Psoas muscle (tissue), 8 donors: ENCODE results near the gene SPG21. TPM values are rescaled to one million over a fixed set of nuclear protein-coding genes. Genes with fewer than 3 reads are reported as not detected.

Experiments used
- ATAC-seq, 4 donors: fragments of 200-7000 bp; cut with Tn5 transposase; one replicate each; pipeline ENCODE4 v1.9.1; 2020; ENCODE audit warnings: moderate library complexity in 3 of 4, mild to moderate bottlenecking in 2 of 4
- DNase-seq, 2 donors: peaks; one replicate each; pipeline ENCODE4 v3.0.0-alpha.2; 2020
- H3K27ac ChIP-seq: fragments of 200-600 bp; one replicate; pipeline ENCODE4 v1.8.0; 2022
- H3K27me3 ChIP-seq, 3 donors: fragments of 200-600 bp in 1 of 3; one replicate each; pipeline versions ENCODE4 v1.6.1 to v1.8.0; 2013 to 2022; ENCODE audit warnings: low read length in 2 of 3, mild to moderate bottlenecking in 2 of 3, moderate library complexity in 1 of 3; ENCODE audit not compliant: insufficient read depth in 3 of 3
- H3K36me3 ChIP-seq, 2 donors: fragments of 200-600 bp in 1 of 2; one replicate each; pipeline versions ENCODE4 v1.6.1 to v1.8.0; 2013 to 2022; ENCODE audit warnings: low read depth in 1 of 2, mild to moderate bottlenecking in 1 of 2, moderate library complexity in 1 of 2; ENCODE audit not compliant: insufficient read depth in 1 of 2
- H3K4me1 ChIP-seq: fragments of 200-600 bp; one replicate; pipeline ENCODE4 v1.8.0; 2022
- H3K4me3 ChIP-seq: fragments of 200-600 bp; one replicate; pipeline ENCODE4 v1.8.0; 2022; ENCODE audit warnings: mild to moderate bottlenecking
- H3K9me3 ChIP-seq: fragments of 200-600 bp; one replicate; pipeline ENCODE4 v1.8.0; 2022
- WGBS, 3 donors: extraction: QIAGEN DNeasy Blood & Tissue Kit; methylation state at CpG; one replicate each; pipeline versions ENCODE4 v1.1.6 to v1.1.7; 2013; 5-methylcytosine and 5-hydroxymethylcytosine counted together
- intact Hi-C, 2 donors: fragments of 100-400 bp; cut with DNase I; formaldehyde crosslinking; loops; one replicate each; pipeline versions ENCODE4 v1.11.0 to v1.14.2; 2022
- polyA plus RNA-seq, 3 donors: library from polyadenylated mRNA; stranded (reverse); fragments of 200-250 nt; gene quantifications; one replicate each; pipeline ENCODE4 v1.2.3, GENCODE V29; 2013
- total RNA-seq, 4 donors: library from RNA; stranded (reverse); fragmentation: NEBNext Ultra II Directional in 2 of 4; extraction: Animal tissue kit (Norgen Biotek cat#: 25700) in 2 of 4; gene quantifications; one replicate each; pipeline versions ENCODE4 v1.2.1 to v1.2.4, GENCODE V29; 2021 to 2023
- TF ChIP-seq, protein P1 (sequence below): fragments of 200-600 bp; IDR thresholded peaks from one replicate; pipeline ENCODE4 v1.8.0; 2022; ENCODE audit warnings: antibody characterized with exemption
- donor health status: healthy with polysubstance abuse.
- donor health status: DM: no; HTN: no; CAD: no; lungs with moderate emphysema.
- donor health status: Bipolar disorder and iron deficiency.
- donor health status: healthy.
- donor health status: DM: yes; HTN: yes; CAD: no.
- donor health status: DM: no; HTN: no; CAD: no.
- donor health status: DM: no; HTN: no; CAD: no.
- donor health status: DM: yes; HTN: yes; CAD: no.

SPG21 gene
- total and polyA plus RNA-seq, 7 donors, result 38.6 to 106 (median 58.4) TPM

DNA sequence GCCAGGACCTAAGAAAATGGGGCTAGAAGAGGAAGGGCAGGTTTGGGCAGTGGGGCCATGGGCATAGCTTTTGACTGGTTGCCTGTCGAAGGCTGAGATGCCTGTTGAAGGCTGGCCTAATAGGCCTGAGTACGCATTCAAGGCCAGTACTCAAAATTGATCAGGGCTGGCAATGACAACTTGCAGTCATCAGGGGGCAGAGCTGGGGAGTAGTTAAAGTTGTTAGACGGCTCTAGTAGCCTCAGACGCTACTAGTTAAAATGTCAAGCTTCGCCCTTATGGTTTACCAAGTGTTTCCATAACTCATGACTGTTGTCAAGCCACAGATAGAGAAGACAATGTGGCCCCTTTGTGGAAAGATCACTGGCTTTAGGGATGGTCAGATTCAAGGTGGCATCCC lies 28.7 kb downstream of the SPG21 start:
- Histone ChIP-seq H3K36me3 (peaks cover 16 to 97% of the 10 kb centered on the region in 2 donors), H3K27me3 (no peaks in the 10 kb centered on the region), H3K27ac (no peak overlapping the region), H3K4me3 (no peak overlapping the region), H3K4me1 (no peaks in the 10 kb centered on the region), H3K9me3 (no peaks in the 10 kb centered on the region)
- DNase-seq (no peak), ATAC-seq (no peak)
- TF ChIP-seq, protein P1, sequence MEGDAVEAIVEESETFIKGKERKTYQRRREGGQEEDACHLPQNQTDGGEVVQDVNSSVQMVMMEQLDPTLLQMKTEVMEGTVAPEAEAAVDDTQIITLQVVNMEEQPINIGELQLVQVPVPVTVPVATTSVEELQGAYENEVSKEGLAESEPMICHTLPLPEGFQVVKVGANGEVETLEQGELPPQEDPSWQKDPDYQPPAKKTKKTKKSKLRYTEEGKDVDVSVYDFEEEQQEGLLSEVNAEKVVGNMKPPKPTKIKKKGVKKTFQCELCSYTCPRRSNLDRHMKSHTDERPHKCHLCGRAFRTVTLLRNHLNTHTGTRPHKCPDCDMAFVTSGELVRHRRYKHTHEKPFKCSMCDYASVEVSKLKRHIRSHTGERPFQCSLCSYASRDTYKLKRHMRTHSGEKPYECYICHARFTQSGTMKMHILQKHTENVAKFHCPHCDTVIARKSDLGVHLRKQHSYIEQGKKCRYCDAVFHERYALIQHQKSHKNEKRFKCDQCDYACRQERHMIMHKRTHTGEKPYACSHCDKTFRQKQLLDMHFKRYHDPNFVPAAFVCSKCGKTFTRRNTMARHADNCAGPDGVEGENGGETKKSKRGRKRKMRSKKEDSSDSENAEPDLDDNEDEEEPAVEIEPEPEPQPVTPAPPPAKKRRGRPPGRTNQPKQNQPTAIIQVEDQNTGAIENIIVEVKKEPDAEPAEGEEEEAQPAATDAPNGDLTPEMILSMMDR, result no peak
- intact Hi-C loops, result no loop called here
- WGBS, 3 donors, result 92 to 96% (median 93%) methylated on average over 5 of the region's 5 CpGs

GRCh38 chr15:64960153-64960552 lies 29.6 kb downstream of the SPG21 start:
- intact Hi-C loops, result no loop called here
- Histone ChIP-seq H3K9me3 (no peaks in the 10 kb centered on the region), H3K4me3 (no peak overlapping the region), H3K4me1 (no peaks in the 10 kb centered on the region), H3K27ac (no peak overlapping the region), H3K36me3 (peaks cover 21 to 97% of the 10 kb centered on the region in 2 donors), H3K27me3 (no peaks in the 10 kb centered on the region)
- DNase-seq, result no peak
- ATAC-seq, result no peak
- TF ChIP-seq, protein P1, result no peak
- 86 to 92% (median 88%) methylated on average over 6 of the region's 6 CpGs for WGBS, 3 donors

GRCh38 chr15:64959128-64959527 lies 30.6 kb downstream of the SPG21 start:
- Histone ChIP-seq H3K27ac (no peak overlapping the region), H3K9me3 (no peaks in the 10 kb centered on the region), H3K4me1 (no peaks in the 10 kb centered on the region), H3K27me3 (no peaks in the 10 kb centered on the region), H3K36me3 (peaks cover 19 to 88% of the 10 kb centered on the region in 2 donors), H3K4me3 (no peak overlapping the region)
- intact Hi-C loops, result no loop called here
- ATAC-seq (no peak), DNase-seq (no peak)
- 95% methylated on average over 9 of the region's 9 CpGs for WGBS, 3 donors
- TF ChIP-seq, protein P1, result no peak

GRCh38 chr15:64954395-64954794 lies 35.3 kb downstream of the SPG21 start:
- peaks cover 6 to 41% of the 10 kb centered on the region in 2 donors for H3K36me3 ChIP-seq
- ATAC-seq (no peak), DNase-seq (no peak)
- no peak overlapping the region for H3K4me3 ChIP-seq
- TF ChIP-seq, protein P1, result no peak
- 55 to 92% (median 59%) methylated on average over 2 to 3 of the region's 3 CpGs for WGBS, 3 donors
- no peaks in the 10 kb centered on the region for H3K27me3 ChIP-seq
- H3K27ac ChIP-seq, result no peak overlapping the region
- intact Hi-C loops, result loop anchor here in 1 of 2 donors (5.0 kb wide), 1 partner anchor 308 kb away; no protein-coding TSS in a partner anchor
- H3K4me1 ChIP-seq, result no peaks in the 10 kb centered on the region
- H3K9me3 ChIP-seq, result no peaks in the 10 kb centered on the region

DNA sequence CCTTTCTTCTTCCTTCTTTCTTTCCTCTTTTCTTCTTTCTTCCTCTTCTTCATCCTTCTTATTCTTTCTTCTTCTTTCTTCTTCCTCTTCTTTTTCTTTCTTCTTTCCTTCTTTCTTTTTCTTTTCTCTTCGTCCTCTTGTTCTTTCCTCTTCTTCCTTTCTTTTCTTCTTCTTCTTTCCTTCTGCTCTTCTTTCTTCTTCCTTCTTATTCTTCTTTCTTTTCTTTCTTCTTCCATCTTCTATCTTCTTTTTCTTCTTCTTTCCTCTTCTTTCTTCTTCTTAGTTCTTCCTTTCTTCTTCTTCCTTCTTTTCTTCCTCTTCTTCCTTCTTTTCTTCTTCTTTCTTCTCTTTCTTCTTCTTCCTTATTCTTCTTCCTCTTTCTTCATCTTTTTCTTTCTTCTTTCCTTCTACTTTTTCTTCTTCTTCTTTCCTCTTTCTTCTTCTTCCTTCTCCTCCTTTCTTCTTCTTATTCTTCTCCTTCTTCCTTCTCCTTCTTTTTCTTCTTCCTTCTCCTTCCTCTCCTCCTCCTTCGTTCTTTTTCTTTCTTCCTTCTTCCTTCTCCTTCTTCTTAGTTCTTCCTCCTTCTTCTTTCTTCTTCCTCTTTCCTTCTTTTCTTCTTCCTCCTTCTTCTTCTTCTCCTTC lies 37.8 kb downstream of the SPG21 start:
- TF ChIP-seq, protein P1, result no peak
- ATAC-seq, result no peak
- intact Hi-C loops, result loop anchor here (2.0 to 5.0 kb wide), 2 partner anchors 310 to 715 kb away; no protein-coding TSS in a partner anchor

More for the DNA sequence above, 37.8 kb downstream of the SPG21 start:
- Histone ChIP-seq H3K4me1 (no peaks in the 10 kb centered on the region), H3K36me3 (peaks cover 6 to 19% of the 10 kb centered on the region in 2 donors), H3K4me3 (no peak overlapping the region), H3K9me3 (no peaks in the 10 kb centered on the region), H3K27me3 (no peaks in the 10 kb centered on the region), H3K27ac (no peak overlapping the region)
- 88 to 98% (median 95%) methylated on average over 2 of the region's 2 CpGs for WGBS, 3 donors
- DNase-seq, result no peak
